ENCODE results near the gene GPR6. TPM values are rescaled to one million over a fixed set of nuclear protein-coding genes. Genes with fewer than 3 reads are reported as not detected.

Gene GPR6
- total RNA-seq, 2 donors from 2014 or later: not detected

GRCh38 chr6:109946979-109947378 is 31.1 kb upstream of the GPR6 start:
- H3K4me3 ChIP-seq: no peak overlapping the region
- H3K36me3 ChIP-seq: no peaks in the 10 kb centered on the region
- no peak overlapping the region for H3K27ac ChIP-seq
- H3K4me1 ChIP-seq (ENCODE audit: control insufficient read depth in 1 of 2, low read depth in 2 of 2): no peaks in the 10 kb centered on the region
- ATAC-seq (ENCODE audit: insufficient number of reproducible peaks, low FRiP score, low read depth) (no peak), DNase-seq (ENCODE audit: low spot score) (no peak)
- TF ChIP-seq, protein P1, sequence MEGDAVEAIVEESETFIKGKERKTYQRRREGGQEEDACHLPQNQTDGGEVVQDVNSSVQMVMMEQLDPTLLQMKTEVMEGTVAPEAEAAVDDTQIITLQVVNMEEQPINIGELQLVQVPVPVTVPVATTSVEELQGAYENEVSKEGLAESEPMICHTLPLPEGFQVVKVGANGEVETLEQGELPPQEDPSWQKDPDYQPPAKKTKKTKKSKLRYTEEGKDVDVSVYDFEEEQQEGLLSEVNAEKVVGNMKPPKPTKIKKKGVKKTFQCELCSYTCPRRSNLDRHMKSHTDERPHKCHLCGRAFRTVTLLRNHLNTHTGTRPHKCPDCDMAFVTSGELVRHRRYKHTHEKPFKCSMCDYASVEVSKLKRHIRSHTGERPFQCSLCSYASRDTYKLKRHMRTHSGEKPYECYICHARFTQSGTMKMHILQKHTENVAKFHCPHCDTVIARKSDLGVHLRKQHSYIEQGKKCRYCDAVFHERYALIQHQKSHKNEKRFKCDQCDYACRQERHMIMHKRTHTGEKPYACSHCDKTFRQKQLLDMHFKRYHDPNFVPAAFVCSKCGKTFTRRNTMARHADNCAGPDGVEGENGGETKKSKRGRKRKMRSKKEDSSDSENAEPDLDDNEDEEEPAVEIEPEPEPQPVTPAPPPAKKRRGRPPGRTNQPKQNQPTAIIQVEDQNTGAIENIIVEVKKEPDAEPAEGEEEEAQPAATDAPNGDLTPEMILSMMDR (IDR thresholded peaks at IDR 0.05): no peak
- H3K27me3 ChIP-seq (replicated peaks; ENCODE audit: insufficient read depth): no peaks in the 10 kb centered on the region
- H3K9me3 ChIP-seq: no peaks in the 10 kb centered on the region

DNA sequence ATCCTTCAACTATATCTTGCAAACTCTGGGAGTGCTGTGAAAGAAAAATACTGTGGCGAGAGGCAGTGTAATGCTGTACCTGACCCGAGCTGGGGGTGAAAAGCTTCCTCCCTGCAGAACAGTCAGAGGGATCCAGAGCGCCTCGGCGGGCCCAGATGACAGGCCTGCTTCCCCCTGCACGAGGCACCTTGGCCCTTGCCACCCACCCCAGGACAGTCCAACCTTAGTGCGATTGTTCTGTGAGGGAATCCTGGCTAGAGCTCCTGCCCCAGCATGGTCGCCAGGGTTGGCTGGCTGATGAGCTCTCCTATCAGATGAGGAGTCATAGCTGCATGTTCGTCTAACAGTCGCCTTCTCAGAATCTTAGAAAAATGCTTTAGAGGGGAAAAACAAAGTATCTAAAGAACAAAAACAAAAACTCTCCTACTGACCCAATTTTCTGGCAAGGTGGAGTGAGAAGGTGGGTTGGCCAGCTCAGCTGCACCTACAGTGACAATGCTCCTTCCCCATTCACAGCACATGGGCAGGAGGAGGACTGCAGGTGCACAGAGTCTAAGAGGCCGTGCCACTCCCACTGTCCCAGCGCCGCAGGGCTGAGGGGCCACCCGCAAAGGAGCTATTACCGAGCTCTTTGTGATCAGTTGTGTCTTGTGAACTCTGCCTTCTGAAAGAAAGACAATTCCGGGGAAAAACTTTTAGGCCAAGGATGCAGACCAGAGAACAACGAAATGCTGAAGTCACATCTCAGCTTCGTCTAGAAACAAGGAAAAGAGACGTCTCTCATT is 28.6 kb upstream of the GPR6 start:
- Histone ChIP-seq H3K27me3 (replicated peaks; ENCODE audit: insufficient read depth) (no peaks in the 10 kb centered on the region), H3K4me3 (no peak overlapping the region), H3K36me3 (no peaks in the 10 kb centered on the region), H3K27ac (no peak overlapping the region), H3K4me1 (ENCODE audit: control insufficient read depth in 1 of 2, low read depth in 2 of 2) (no peaks in the 10 kb centered on the region), H3K9me3 (no peaks in the 10 kb centered on the region)
- ATAC-seq (ENCODE audit: insufficient number of reproducible peaks, low FRiP score, low read depth): no peak
- TF ChIP-seq, protein P1 (IDR thresholded peaks at IDR 0.05): no peak
- DNase-seq (ENCODE audit: low spot score): no peak

- Histone ChIP-seq H3K27me3 (replicated peaks; ENCODE audit: insufficient read depth) (no peaks in the 10 kb centered on the region), H3K36me3 (no peaks in the 10 kb centered on the region), H3K27ac (no peak overlapping the region), H3K9me3 (no peaks in the 10 kb centered on the region), H3K4me3 (no peak overlapping the region), H3K4me1 (ENCODE audit: control insufficient read depth in 1 of 2, low read depth in 2 of 2) (no peaks in the 10 kb centered on the region)
- TF ChIP-seq, protein P1 (IDR thresholded peaks at IDR 0.05): no peak
- ATAC-seq (ENCODE audit: insufficient number of reproducible peaks, low FRiP score, low read depth) (no peak), DNase-seq (ENCODE audit: low spot score) (no peak)
Observed at GRCh38 chr6:109955491-109955890, 22.6 kb upstream of the GPR6 start.

GRCh38 chr6:109958626-109959025 is 19.5 kb upstream of the GPR6 start:
- TF ChIP-seq, protein P1 (IDR thresholded peaks at IDR 0.05): no peak
- H3K36me3 ChIP-seq: no peaks in the 10 kb centered on the region
- H3K27ac ChIP-seq: no peak overlapping the region
- ATAC-seq (ENCODE audit: insufficient number of reproducible peaks, low FRiP score, low read depth) (no peak), DNase-seq (ENCODE audit: low spot score) (no peak)
- H3K4me3 ChIP-seq: no peak overlapping the region
- no peaks in the 10 kb centered on the region for H3K4me1 ChIP-seq (ENCODE audit: control insufficient read depth in 1 of 2, low read depth in 2 of 2)
- H3K9me3 ChIP-seq: no peaks in the 10 kb centered on the region
- H3K27me3 ChIP-seq (replicated peaks; ENCODE audit: insufficient read depth): no peaks in the 10 kb centered on the region

DNA sequence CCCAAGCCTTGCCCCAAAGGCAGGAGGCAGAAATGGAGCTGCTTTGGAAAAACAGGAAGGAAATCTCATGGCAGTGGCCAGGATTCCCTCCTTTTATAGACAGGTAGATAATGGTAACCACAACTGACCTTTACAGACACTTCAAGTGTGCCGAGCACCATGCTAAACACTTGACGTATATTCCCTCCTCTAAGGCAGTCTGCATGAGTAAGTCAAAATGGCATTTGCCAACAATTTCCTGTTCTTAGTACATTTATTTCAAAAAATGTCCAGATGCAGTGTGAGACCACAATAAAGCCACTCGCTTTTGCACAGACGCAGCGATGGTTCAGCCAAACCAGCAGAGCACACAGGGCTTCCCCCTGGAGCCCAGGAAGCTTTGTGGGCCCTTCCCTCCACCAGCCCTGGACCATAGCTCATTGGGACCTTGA is 16.5 kb upstream of the GPR6 start:
- Histone ChIP-seq H3K9me3 (no peaks in the 10 kb centered on the region), H3K27me3 (replicated peaks; ENCODE audit: insufficient read depth) (no peaks in the 10 kb centered on the region), H3K36me3 (no peaks in the 10 kb centered on the region), H3K4me1 (ENCODE audit: control insufficient read depth in 1 of 2, low read depth in 2 of 2) (no peaks in the 10 kb centered on the region), H3K4me3 (no peak overlapping the region), H3K27ac (no peak overlapping the region)
- TF ChIP-seq, protein P1 (IDR thresholded peaks at IDR 0.05): no peak
- DNase-seq (ENCODE audit: low spot score) (no peak), ATAC-seq (ENCODE audit: insufficient number of reproducible peaks, low FRiP score, low read depth) (no peak)

Measured in thoracic aorta (tissue), 2 donors.